Hepatocyte (in vitro differentiated cells): Measurements from ENCODE around the gene ABCA12. TPM values are rescaled to one million over a fixed set of nuclear protein-coding genes. Genes with fewer than 3 reads are reported as not detected.

Experiments
- DNase-seq: peaks from one replicate; pipeline ENCODE4 v3.0.0-alpha.2; 2016; ENCODE audit warnings: low spot score
- H2AFZ ChIP-seq: fragments of 200-600 bp; sonication (generic); 2 replicates; pipeline ENCODE4 v1.6.0; 2016; ENCODE audit warnings: antibody characterized with exemption, mild to moderate bottlenecking
- H3K27ac ChIP-seq: fragments of 200-600 bp; sonication (generic); 2 replicates; pipeline ENCODE4 v1.5.1; 2016; ENCODE audit warnings: mild to moderate bottlenecking
- H3K27me3 ChIP-seq: fragments of 200-600 bp; sonication (generic); 2 replicates; pipeline ENCODE4 v1.6.1; 2016
- H3K36me3 ChIP-seq: fragments of 200-600 bp; sonication (generic); replicated peaks from 2 replicates; pipeline ENCODE4 v1.5.1; 2016; ENCODE audit warnings: low read depth; ENCODE audit not compliant: insufficient read depth
- H3K4me1 ChIP-seq: fragments of 200-600 bp; sonication (generic); 2 replicates; pipeline ENCODE4 v1.5.1; 2016; ENCODE audit warnings: mild to moderate bottlenecking, moderate library complexity; ENCODE audit not compliant: insufficient read depth
- H3K4me2 ChIP-seq: fragments of 200-600 bp; sonication (generic); 2 replicates; pipeline ENCODE4 v1.6.0; 2016
- H3K4me3 ChIP-seq: fragments of 200-600 bp; sonication (generic); 2 replicates; pipeline ENCODE4 v1.5.1; 2016; ENCODE audit warnings: mild to moderate bottlenecking
- H3K79me2 ChIP-seq: fragments of 200-600 bp; sonication (generic); 2 replicates; pipeline ENCODE4 v1.6.0; 2017; ENCODE audit warnings: mild to moderate bottlenecking
- H3K9me2 ChIP-seq: fragments of 200-600 bp; sonication (generic); replicated peaks from 2 replicates; pipeline ENCODE4 v1.6.0; 2017; ENCODE audit warnings: mild to moderate bottlenecking; ENCODE audit not compliant: insufficient read depth
- H3K9me3 ChIP-seq: fragments of 200-600 bp; sonication (generic); 2 replicates; pipeline ENCODE4 v1.5.1; 2016; ENCODE audit warnings: low read depth, mild to moderate bottlenecking
- H4K20me1 ChIP-seq: fragments of 200-600 bp; sonication (generic); 2 replicates; pipeline ENCODE4 v1.6.0; 2016; ENCODE audit warnings: mild to moderate bottlenecking; ENCODE audit not compliant: insufficient read depth, poor library complexity, severe bottlenecking
- EZH2 ChIP-seq: fragments of 200-600 bp; sonication (generic); IDR thresholded peaks from 2 replicates; pipeline ENCODE4 v1.6.1; 2016; ENCODE audit warnings: antibody characterized with exemption, mild to moderate bottlenecking, borderline replicate concordance
- EZH2phosphoT487 ChIP-seq: fragments of 200-600 bp; sonication (generic); IDR thresholded peaks from one replicate; pipeline ENCODE4 v1.6.1; 2018; ENCODE audit warnings: antibody characterized with exemption, mild to moderate bottlenecking, low read depth, moderate library complexity; ENCODE audit not compliant: unreplicated experiment, severe bottlenecking
- WGBS: methylation state at CpG from one replicate; pipeline ENCODE4 v1.1.6; 2016; ENCODE audit warnings: low lambda C conversion rate; ENCODE audit errors: missing lambda C conversion rate; 5-methylcytosine and 5-hydroxymethylcytosine counted together
- polyA plus RNA-seq: library from polyadenylated mRNA; unstranded; fragments of >200 nt; fragmentation: Nextera tagmentation; extraction: Ambion mirVana; gene quantifications from 2 replicates; pipeline ENCODE4 v1.2.1, GENCODE V29; 2016
- total RNA-seq: library from RNA; depleted of rRNA; stranded (reverse); fragments of >200 nt; gene quantifications from 2 replicates; pipeline ENCODE4 v1.2.3, GENCODE V29; 2014
- TF ChIP-seq, protein P1 (sequence below): fragments of 200-600 bp; sonication (generic); IDR thresholded peaks from 2 replicates; pipeline ENCODE4 v1.5.1; 2016; ENCODE audit warnings: antibody characterized with exemption, mild to moderate bottlenecking; ENCODE audit not compliant: poor library complexity

The ABCA12 gene
- total and polyA plus RNA-seq, 2 experiments from 2014 or later = 0.15 to 0.23 TPM

DNA sequence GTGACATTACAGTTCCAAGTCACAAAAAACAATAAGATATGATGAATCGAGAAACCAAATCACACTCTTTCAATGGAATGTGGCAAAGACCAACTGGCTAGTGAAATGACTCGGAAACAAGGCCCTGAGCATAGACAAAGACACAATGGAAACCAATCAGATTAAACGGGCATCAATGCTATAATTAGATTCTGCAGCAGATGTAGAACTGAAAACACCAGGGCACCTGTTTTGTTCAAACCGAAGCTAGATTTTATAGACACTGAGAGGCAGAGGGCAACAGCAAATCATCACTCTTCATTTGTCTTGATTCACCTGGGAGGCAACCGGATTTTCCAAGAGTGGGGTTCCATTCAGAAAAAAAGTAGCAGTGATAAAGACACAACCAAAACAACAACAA lies 236.1 kb downstream of the ABCA12 start:
- no peaks in the 10 kb centered on the region for H3K79me2 ChIP-seq
- TF ChIP-seq EZH2 (no peak), EZH2phosphoT487 (no peak)
- TF ChIP-seq, protein P1, sequence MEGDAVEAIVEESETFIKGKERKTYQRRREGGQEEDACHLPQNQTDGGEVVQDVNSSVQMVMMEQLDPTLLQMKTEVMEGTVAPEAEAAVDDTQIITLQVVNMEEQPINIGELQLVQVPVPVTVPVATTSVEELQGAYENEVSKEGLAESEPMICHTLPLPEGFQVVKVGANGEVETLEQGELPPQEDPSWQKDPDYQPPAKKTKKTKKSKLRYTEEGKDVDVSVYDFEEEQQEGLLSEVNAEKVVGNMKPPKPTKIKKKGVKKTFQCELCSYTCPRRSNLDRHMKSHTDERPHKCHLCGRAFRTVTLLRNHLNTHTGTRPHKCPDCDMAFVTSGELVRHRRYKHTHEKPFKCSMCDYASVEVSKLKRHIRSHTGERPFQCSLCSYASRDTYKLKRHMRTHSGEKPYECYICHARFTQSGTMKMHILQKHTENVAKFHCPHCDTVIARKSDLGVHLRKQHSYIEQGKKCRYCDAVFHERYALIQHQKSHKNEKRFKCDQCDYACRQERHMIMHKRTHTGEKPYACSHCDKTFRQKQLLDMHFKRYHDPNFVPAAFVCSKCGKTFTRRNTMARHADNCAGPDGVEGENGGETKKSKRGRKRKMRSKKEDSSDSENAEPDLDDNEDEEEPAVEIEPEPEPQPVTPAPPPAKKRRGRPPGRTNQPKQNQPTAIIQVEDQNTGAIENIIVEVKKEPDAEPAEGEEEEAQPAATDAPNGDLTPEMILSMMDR = no peak
- no peak for DNase-seq
- no peak overlapping the region for H3K4me3 ChIP-seq
- no peaks in the 10 kb centered on the region for H3K27me3 ChIP-seq
- 93% methylated on average over 5 of the region's 5 CpGs for WGBS
- no peaks in the 10 kb centered on the region for H3K4me1 ChIP-seq
- H3K9me3 ChIP-seq = no peaks in the 10 kb centered on the region
- no peaks in the 10 kb centered on the region for H3K9me2 ChIP-seq
- no peak overlapping the region for H2AFZ ChIP-seq
- no peaks in the 10 kb centered on the region for H3K36me3 ChIP-seq
- H4K20me1 ChIP-seq = no peaks in the 10 kb centered on the region
- H3K27ac ChIP-seq = no peak overlapping the region
- no peak overlapping the region for H3K4me2 ChIP-seq

DNA sequence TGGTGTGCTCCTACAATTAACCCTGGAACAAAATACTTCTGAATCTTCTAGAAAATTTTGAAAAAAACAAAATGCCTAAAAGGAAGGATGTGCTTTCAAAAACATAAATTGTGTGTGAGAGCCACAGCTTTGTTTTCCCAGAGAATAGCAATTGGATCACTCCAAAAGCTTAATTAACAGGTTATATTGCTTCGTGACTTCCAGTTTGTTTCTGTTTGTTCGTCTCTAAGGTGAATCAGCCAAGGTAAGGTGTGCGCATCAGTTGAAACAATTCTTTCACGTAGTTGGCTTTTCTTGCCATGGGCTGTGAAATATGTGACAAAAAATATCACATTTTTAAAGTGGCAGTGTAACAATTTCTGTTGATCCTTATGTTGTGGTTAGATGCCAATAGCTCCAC lies 238.7 kb downstream of the ABCA12 start:
- H3K27ac ChIP-seq = no peak overlapping the region
- no peaks in the 10 kb centered on the region for H3K36me3 ChIP-seq
- no peaks in the 10 kb centered on the region for H3K9me2 ChIP-seq
- H3K4me3 ChIP-seq = no peak overlapping the region
- no peaks in the 10 kb centered on the region for H3K9me3 ChIP-seq
- no peak for DNase-seq
- no peaks in the 10 kb centered on the region for H4K20me1 ChIP-seq
- WGBS = 89% methylated on average over 4 of the region's 4 CpGs
- TF ChIP-seq EZH2phosphoT487 (no peak), EZH2 (no peak)
- TF ChIP-seq, protein P1 = no peak
- H2AFZ ChIP-seq = no peak overlapping the region
- H3K79me2 ChIP-seq = no peaks in the 10 kb centered on the region
- no peak overlapping the region for H3K4me2 ChIP-seq
- no peaks in the 10 kb centered on the region for H3K27me3 ChIP-seq
- H3K4me1 ChIP-seq = no peaks in the 10 kb centered on the region

DNA sequence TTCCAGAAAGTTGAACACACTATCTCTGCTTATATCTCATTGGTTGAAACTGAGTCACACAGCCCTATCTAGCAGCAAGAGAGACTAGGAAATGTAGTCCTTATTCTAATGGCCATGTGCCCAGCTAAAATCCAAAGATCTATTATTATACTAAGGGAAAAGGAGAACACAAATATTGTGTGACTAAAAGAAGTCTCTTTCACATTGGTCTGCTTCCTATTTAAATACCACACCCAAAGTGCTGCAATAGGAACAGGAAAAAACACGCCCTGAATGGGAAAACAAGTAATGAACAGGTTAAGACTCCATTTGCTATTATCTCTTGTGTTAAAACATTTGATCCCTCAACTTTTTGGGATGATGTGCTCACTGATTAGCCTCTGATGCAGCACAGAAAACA lies 242.2 kb downstream of the ABCA12 start:
- no peaks in the 10 kb centered on the region for H3K36me3 ChIP-seq
- H2AFZ ChIP-seq = no peak overlapping the region
- H3K27me3 ChIP-seq = no peaks in the 10 kb centered on the region
- H4K20me1 ChIP-seq = no peaks in the 10 kb centered on the region
- H3K79me2 ChIP-seq = no peaks in the 10 kb centered on the region
- H3K9me2 ChIP-seq = no peaks in the 10 kb centered on the region
- no peak for DNase-seq
- no peak overlapping the region for H3K27ac ChIP-seq
- no peak overlapping the region for H3K4me2 ChIP-seq
- no peaks in the 10 kb centered on the region for H3K9me3 ChIP-seq
- H3K4me3 ChIP-seq = no peak overlapping the region
- TF ChIP-seq, protein P1 = no peak
- TF ChIP-seq EZH2 (no peak), EZH2phosphoT487 (no peak)
- H3K4me1 ChIP-seq = no peaks in the 10 kb centered on the region
- WGBS = 96% methylated on average over 1 of the region's 1 CpG

DNA sequence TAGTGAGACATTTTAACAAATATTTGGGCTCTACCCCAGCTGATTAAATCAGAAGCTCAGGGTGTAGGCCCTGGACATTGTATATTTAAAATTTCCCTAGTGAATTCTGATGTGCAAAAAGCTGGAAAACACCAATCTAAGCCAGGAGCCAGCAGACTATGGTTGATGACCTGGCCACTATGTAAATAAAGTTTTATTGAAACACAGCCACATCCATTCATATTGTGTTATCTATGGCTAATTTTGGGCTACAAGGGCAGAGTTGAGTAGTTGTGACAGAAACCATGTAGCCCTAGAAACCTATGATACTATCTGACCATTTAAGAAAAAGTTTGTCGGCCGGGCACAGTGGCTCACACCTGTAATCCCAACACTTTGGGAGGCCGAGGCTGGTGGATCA lies 243.0 kb downstream of the ABCA12 start:
- H3K4me3 ChIP-seq = no peak overlapping the region
- no peak overlapping the region for H3K27ac ChIP-seq
- DNase-seq = no peak
- WGBS = 97% methylated on average over 3 of the region's 3 CpGs
- H3K9me2 ChIP-seq = no peaks in the 10 kb centered on the region
- H3K27me3 ChIP-seq = no peaks in the 10 kb centered on the region
- no peaks in the 10 kb centered on the region for H4K20me1 ChIP-seq
- H3K79me2 ChIP-seq = no peaks in the 10 kb centered on the region
- no peaks in the 10 kb centered on the region for H3K36me3 ChIP-seq
- H3K4me2 ChIP-seq = no peak overlapping the region
- H3K9me3 ChIP-seq = no peaks in the 10 kb centered on the region
- no peak for TF ChIP-seq EZH2phosphoT487
- TF ChIP-seq, protein P1 = no peak
- no peak for TF ChIP-seq EZH2
- no peak overlapping the region for H2AFZ ChIP-seq
- no peaks in the 10 kb centered on the region for H3K4me1 ChIP-seq
